H1 (cell line): ENCODE data around the gene DLG1. TPM values are rescaled to one million over a fixed set of nuclear protein-coding genes. Genes with fewer than 3 reads are reported as not detected.

Source experiments
- CTCF ChIA-PET: fragments of 300-600 bp; sonication (Branson Sonifier 250); formaldehyde crosslinking; loops from one replicate; lab custom pipeline; 2021; ENCODE audit not compliant: partially characterized antibody; lab: Charles Lee
- POLR2A ChIA-PET: fragments of 300-600 bp; sonication (Branson Sonifier 250); formaldehyde crosslinking; loops from one replicate; lab custom pipeline; 2021; ENCODE audit warnings: inconsistent platforms; ENCODE audit not compliant: partially characterized antibody; lab: Charles Lee
- DNase-seq, 2 experiments: peaks; one replicate each; pipeline versions ENCODE4 v3.0.0 to v3.0.0-alpha.2; 2010 to 2022; ENCODE audit warnings: low spot score in 2 of 2, low read depth in 1 of 2, mixed read lengths in 1 of 2
- FAIRE-seq: peaks from 2 replicates; lab custom pipeline; 2011; peaks lifted over from hg19 to GRCh38; lab: Jason Lieb, UNC
- H2AFZ ChIP-seq: 2 replicates; pipeline ENCODE4 v1.8.1; 2012; ENCODE audit warnings: low read length, inconsistent platforms
- H2AK5ac ChIP-seq: 2 replicates; pipeline ENCODE4 v1.6.1; 2013; ENCODE audit warnings: low read depth, low read length
- H2BK120ac ChIP-seq: replicated peaks from 2 replicates; pipeline ENCODE3; 2013; ENCODE audit warnings: low read depth, low read length, inconsistent platforms
- H2BK12ac ChIP-seq: 2 replicates; pipeline ENCODE4 v1.6.1; 2013; ENCODE audit warnings: low read depth, low read length
- H2BK15ac ChIP-seq: 2 replicates; pipeline ENCODE4 v1.6.1; 2013; ENCODE audit warnings: low read length
- H2BK20ac ChIP-seq: 2 replicates; pipeline ENCODE4 v1.6.1; 2013; ENCODE audit warnings: low read length
- H2BK5ac ChIP-seq: 2 replicates; pipeline ENCODE4 v1.6.1; 2013; ENCODE audit warnings: low read depth, low read length
- H3K14ac ChIP-seq: 2 replicates; pipeline ENCODE4 v1.6.1; 2013; ENCODE audit warnings: inconsistent platforms; ENCODE audit not compliant: insufficient read length
- H3K18ac ChIP-seq: 2 replicates; pipeline ENCODE4 v1.6.1; 2013; ENCODE audit warnings: low read length; ENCODE audit errors: extremely low read depth
- H3K23ac ChIP-seq: 2 replicates; pipeline ENCODE4 v1.6.1; 2013; ENCODE audit warnings: inconsistent platforms; ENCODE audit not compliant: insufficient read length
- H3K23me2 ChIP-seq: 2 replicates; pipeline ENCODE4 v1.6.1; 2013; ENCODE audit warnings: low read depth, low read length
- H3K27ac ChIP-seq: 2 replicates; pipeline ENCODE4 v1.6.1; 2011; ENCODE audit warnings: low read depth, low read length, inconsistent platforms
- H3K27me3 ChIP-seq, 4 experiments: replicated peaks in 1 of 4; 1 replicate in 1 of 4; 2 replicates in 3 of 4; pipeline versions ENCODE4 v1.6.1 to v1.8.1; 2011 to 2013; ENCODE audit warnings: low read length in 3 of 4, mild to moderate bottlenecking in 3 of 4, inconsistent platforms in 2 of 4, mixed read lengths in 2 of 4, moderate library complexity in 1 of 4; ENCODE audit not compliant: control insufficient read depth in 3 of 4, insufficient read depth in 3 of 4; ENCODE audit errors: extremely low read depth in 1 of 4
- H3K36me3 ChIP-seq, 4 experiments: 2 replicates each; pipeline versions ENCODE4 v1.6.1 to v1.8.1; 2011 to 2013; ENCODE audit warnings: mild to moderate bottlenecking in 4 of 4, low read length in 3 of 4, moderate library complexity in 2 of 4, control low read depth in 1 of 4, inconsistent platforms in 1 of 4; ENCODE audit not compliant: insufficient read depth in 4 of 4, control insufficient read depth in 2 of 4
- H3K4ac ChIP-seq: replicated peaks from 2 replicates; pipeline ENCODE3; 2013; ENCODE audit warnings: low read length, low read depth, mixed read lengths, inconsistent platforms; ENCODE audit not compliant: insufficient read length
- H3K4me1 ChIP-seq, 4 experiments: replicated peaks in 1 of 4; 1 replicate in 1 of 4; 2 replicates in 3 of 4; pipeline versions ENCODE4 v1.6.1 to v1.8.1; 2011 to 2013; ENCODE audit warnings: low read length in 3 of 4, inconsistent platforms in 2 of 4, mixed read lengths in 1 of 4; ENCODE audit not compliant: insufficient read depth in 4 of 4, control insufficient read depth in 3 of 4
- H3K4me2 ChIP-seq, 2 experiments: 2 replicates each; pipeline versions ENCODE4 v1.6.1 to v1.8.1; 2011 to 2013; ENCODE audit warnings: low read depth in 2 of 2, low read length in 2 of 2, control low read depth in 1 of 2, inconsistent platforms in 1 of 2, mild to moderate bottlenecking in 1 of 2; ENCODE audit not compliant: insufficient read depth in 1 of 2
- H3K4me3 ChIP-seq, 4 experiments: fragments of 200-600, 300-600 bp in 1 of 4; sonication (generic), shearing (Covaris generic), sonication (Bioruptor Twin) in 1 of 4; 2 replicates each; pipeline versions ENCODE4 v1.5.1 to v1.8.1; 2011 to 2016; ENCODE audit warnings: low read length in 4 of 4, low read depth in 3 of 4, control low read depth in 2 of 4, inconsistent platforms in 2 of 4, mild to moderate bottlenecking in 2 of 4, mixed read lengths in 1 of 4, moderate library complexity in 1 of 4; ENCODE audit not compliant: insufficient read depth in 2 of 4; ENCODE audit errors: extremely low read depth in 1 of 4
- H3K56ac ChIP-seq: replicated peaks from 2 replicates; pipeline ENCODE3; 2013; ENCODE audit warnings: low read depth, mild to moderate bottlenecking, mixed read lengths, low read length, inconsistent platforms; ENCODE audit not compliant: insufficient read length
- H3K79me1 ChIP-seq: 2 replicates; pipeline ENCODE4 v1.6.1; 2013; ENCODE audit warnings: low read depth, low read length, control low read depth
- H3K79me2 ChIP-seq, 2 experiments: 2 replicates each; pipeline versions ENCODE4 v1.6.1 to v1.8.1; 2012 to 2013; ENCODE audit warnings: low read length in 2 of 2, mild to moderate bottlenecking in 2 of 2, inconsistent platforms in 1 of 2; ENCODE audit not compliant: insufficient read depth in 2 of 2, control insufficient read depth in 1 of 2
- H3K9ac ChIP-seq, 4 experiments: replicated peaks in 1 of 4; 1 replicate in 1 of 4; 2 replicates in 3 of 4; pipeline versions ENCODE4 v1.6.1 to v1.8.1; 2011 to 2013; ENCODE audit warnings: low read depth in 3 of 4, low read length in 3 of 4, control low read depth in 2 of 4, mild to moderate bottlenecking in 2 of 4, moderate library complexity in 2 of 4, inconsistent platforms in 1 of 4; ENCODE audit errors: extremely low read depth in 1 of 4
- H3K9me3 ChIP-seq, 2 experiments: 2 replicates each; pipeline versions ENCODE4 v1.6.1 to v1.8.1; 2012 to 2013; ENCODE audit warnings: mild to moderate bottlenecking in 2 of 2, moderate library complexity in 2 of 2, control low read depth in 1 of 2, inconsistent platforms in 1 of 2, low read depth in 1 of 2, low read length in 1 of 2, mixed read lengths in 1 of 2; ENCODE audit not compliant: insufficient read depth in 2 of 2
- H4K20me1 ChIP-seq, 2 experiments: replicated peaks in 1 of 2; 2 replicates each; pipeline versions ENCODE3 to v1.8.1; 2011 to 2013; ENCODE audit warnings: inconsistent platforms in 2 of 2, low read length in 2 of 2, mild to moderate bottlenecking in 1 of 2; ENCODE audit not compliant: insufficient read depth in 2 of 2, control insufficient read depth in 1 of 2
- H4K5ac ChIP-seq: 2 replicates; pipeline ENCODE4 v1.6.1; 2013; ENCODE audit warnings: low read length, low read depth, mixed read lengths, inconsistent platforms; ENCODE audit not compliant: insufficient read length
- H4K8ac ChIP-seq: 2 replicates; pipeline ENCODE4 v1.8.0; 2013; ENCODE audit warnings: mild to moderate bottlenecking, moderate library complexity, low read length, inconsistent platforms; ENCODE audit not compliant: insufficient read depth; ENCODE audit errors: extremely low read depth
- H4K91ac ChIP-seq: replicated peaks from 2 replicates; pipeline ENCODE3; 2013; ENCODE audit warnings: low read length, mixed read lengths, inconsistent platforms; ENCODE audit not compliant: insufficient read length
- TCF12 ChIP-seq: IDR thresholded peaks from 2 replicates; pipeline ENCODE4 v1.6.1; 2011; ENCODE audit warnings: low read depth, mild to moderate bottlenecking, low read length
- TEAD4 ChIP-seq: IDR thresholded peaks from 2 replicates; pipeline ENCODE4 v1.6.1; 2012; ENCODE audit warnings: low read depth, low read length, inconsistent platforms, mixed read lengths
- whole genome bisulfite sequencing, 2 experiments: shearing (Covaris generic) in 1 of 2; methylation state at CpG; one replicate each; pipeline versions ENCODE4 v1.1.6 to v1.1.7; 2013 to 2015; ENCODE audit warnings: low lambda C conversion rate in 2 of 2, mixed read lengths in 2 of 2, inconsistent platforms in 1 of 2, low coverage in 1 of 2, missing lambda C conversion rate in 1 of 2; ENCODE audit not compliant: insufficient replicate concordance in 2 of 2, insufficient coverage in 1 of 2, insufficient read length in 1 of 2; ENCODE audit errors: extremely low coverage in 1 of 2, missing lambda C conversion rate in 1 of 2; 5-methylcytosine and 5-hydroxymethylcytosine counted together
- polyA plus RNA-seq, 7 experiments: library from polyadenylated mRNA; depleted of rRNA in 3 of 7; stranded (reverse) in 5 of 7; unstranded in 2 of 7; fragments of >200 nt in 5 of 7; fragments of 200-250 nt in 2 of 7; gene quantifications; 1 replicate in 5 of 7; 2 replicates in 1 of 7; 4 replicates in 1 of 7; pipeline versions ENCODE4 v1.2.1 to v1.2.3, GENCODE V29; 2011 to 2013; ENCODE audit warnings: missing spikeins in 2 of 7, mixed read lengths in 2 of 7
- total RNA-seq: library from RNA; stranded (reverse); fragmentation: NEBNext Ultra II Directional; extraction: Animal tissue kit (Norgen Biotek cat#: 25700); gene quantifications from 2 replicates; pipeline ENCODE4 v1.2.1, GENCODE V29; 2021

Gene DLG1
- total and polyA plus RNA-seq, 2 of the 8 experiments (the other 6 are each of a cell fraction or from before 2014, with no cell fraction given): 13.4 to 78.8 TPM

GRCh38 chr3:197219619-197220018 lies 78.8 kb downstream of the DLG1 start:
- no peak overlapping the region for H2BK12ac ChIP-seq
- no peak overlapping the region for H2BK120ac ChIP-seq
- no peaks in the 10 kb centered on the region for H3K36me3 ChIP-seq
- H3K4ac ChIP-seq: no peak overlapping the region
- H2AFZ ChIP-seq: no peak overlapping the region
- H4K8ac ChIP-seq: no peak overlapping the region
- peaks cover 0 to 95% of the 10 kb centered on the region in 2 experiments; a peak in 3 of 4 replicates for H3K79me2 ChIP-seq
- no peak overlapping the region for H3K4me3 ChIP-seq
- H2BK15ac ChIP-seq: no peak overlapping the region
- DNase-seq (no peak), FAIRE-seq (no peak)
- no peak overlapping the region for H3K4me2 ChIP-seq
- H2BK5ac ChIP-seq: no peak overlapping the region
- 69% methylated on average over 6 of the region's 6 CpGs; no CpG with 5 or more reads in 1 of the 2 experiments for WGBS, 2 experiments
- no peak overlapping the region for H2BK20ac ChIP-seq
- no peak overlapping the region for H4K5ac ChIP-seq
- no peak overlapping the region for H3K14ac ChIP-seq
- no peak overlapping the region for H3K18ac ChIP-seq
- no peaks in the 10 kb centered on the region for H3K79me1 ChIP-seq
- H3K27ac ChIP-seq: no peak overlapping the region
- no peak overlapping the region for H4K91ac ChIP-seq
- H3K9me3 ChIP-seq: no peaks in the 10 kb centered on the region
- no peaks in the 10 kb centered on the region for H3K27me3 ChIP-seq
- peaks cover 0 to 7% of the 10 kb centered on the region in 2 experiments for H4K20me1 ChIP-seq
- H3K56ac ChIP-seq: no peak overlapping the region
- ChIA-PET POLR2A (no interaction called here), CTCF (interaction anchor here (0.6 kb wide), 1 partner anchor 856 kb away, joined by 3 read pairs; no protein-coding TSS in a partner anchor)
- peaks cover 0 to 7% (median 3%) of the 10 kb centered on the region in 4 experiments; a peak in 3 of 7 replicates for H3K4me1 ChIP-seq
- H3K9ac ChIP-seq: no peak overlapping the region
- H3K23me2 ChIP-seq: no peaks in the 10 kb centered on the region
- no peak overlapping the region for H2AK5ac ChIP-seq
- H3K23ac ChIP-seq: no peak overlapping the region
- TF ChIP-seq TCF12 (no peak), TEAD4 (no peak)
